H1 (cell line): Measurements from ENCODE around the gene MACROD1. TPM values are rescaled to one million over a fixed set of nuclear protein-coding genes. Genes with fewer than 3 reads are reported as not detected.

ENCODE experiments used
- CTCF ChIA-PET: fragments of 300-600 bp; sonication (Branson Sonifier 250); formaldehyde crosslinking; loops from one replicate; lab custom pipeline; 2021; ENCODE audit not compliant: partially characterized antibody; lab: Charles Lee
- POLR2A ChIA-PET: fragments of 300-600 bp; sonication (Branson Sonifier 250); formaldehyde crosslinking; loops from one replicate; lab custom pipeline; 2021; ENCODE audit warnings: inconsistent platforms; ENCODE audit not compliant: partially characterized antibody; lab: Charles Lee
- DNase-seq, 2 experiments: peaks; one replicate each; pipeline versions ENCODE4 v3.0.0 to v3.0.0-alpha.2; 2010 to 2022; ENCODE audit warnings: low spot score in 2 of 2, low read depth in 1 of 2, mixed read lengths in 1 of 2
- FAIRE-seq: peaks from 2 replicates; lab custom pipeline; 2011; peaks lifted over from hg19 to GRCh38; lab: Jason Lieb, UNC
- H2AFZ ChIP-seq: 2 replicates; pipeline ENCODE4 v1.8.1; 2012; ENCODE audit warnings: low read length, inconsistent platforms
- H2AK5ac ChIP-seq: 2 replicates; pipeline ENCODE4 v1.6.1; 2013; ENCODE audit warnings: low read depth, low read length
- H2BK120ac ChIP-seq: replicated peaks from 2 replicates; pipeline ENCODE3; 2013; ENCODE audit warnings: low read depth, low read length, inconsistent platforms
- H2BK12ac ChIP-seq: 2 replicates; pipeline ENCODE4 v1.6.1; 2013; ENCODE audit warnings: low read depth, low read length
- H2BK15ac ChIP-seq: 2 replicates; pipeline ENCODE4 v1.6.1; 2013; ENCODE audit warnings: low read length
- H2BK20ac ChIP-seq: 2 replicates; pipeline ENCODE4 v1.6.1; 2013; ENCODE audit warnings: low read length
- H2BK5ac ChIP-seq: 2 replicates; pipeline ENCODE4 v1.6.1; 2013; ENCODE audit warnings: low read depth, low read length
- H3K14ac ChIP-seq: 2 replicates; pipeline ENCODE4 v1.6.1; 2013; ENCODE audit warnings: inconsistent platforms; ENCODE audit not compliant: insufficient read length
- H3K18ac ChIP-seq: 2 replicates; pipeline ENCODE4 v1.6.1; 2013; ENCODE audit warnings: low read length; ENCODE audit errors: extremely low read depth
- H3K23ac ChIP-seq: 2 replicates; pipeline ENCODE4 v1.6.1; 2013; ENCODE audit warnings: inconsistent platforms; ENCODE audit not compliant: insufficient read length
- H3K23me2 ChIP-seq: 2 replicates; pipeline ENCODE4 v1.6.1; 2013; ENCODE audit warnings: low read depth, low read length
- H3K27ac ChIP-seq: 2 replicates; pipeline ENCODE4 v1.6.1; 2011; ENCODE audit warnings: low read depth, low read length, inconsistent platforms
- H3K27me3 ChIP-seq, 4 experiments: replicated peaks in 1 of 4; 1 replicate in 1 of 4; 2 replicates in 3 of 4; pipeline versions ENCODE4 v1.6.1 to v1.8.1; 2011 to 2013; ENCODE audit warnings: low read length in 3 of 4, mild to moderate bottlenecking in 3 of 4, inconsistent platforms in 2 of 4, mixed read lengths in 2 of 4, moderate library complexity in 1 of 4; ENCODE audit not compliant: control insufficient read depth in 3 of 4, insufficient read depth in 3 of 4; ENCODE audit errors: extremely low read depth in 1 of 4
- H3K36me3 ChIP-seq, 4 experiments: 2 replicates each; pipeline versions ENCODE4 v1.6.1 to v1.8.1; 2011 to 2013; ENCODE audit warnings: mild to moderate bottlenecking in 4 of 4, low read length in 3 of 4, moderate library complexity in 2 of 4, control low read depth in 1 of 4, inconsistent platforms in 1 of 4; ENCODE audit not compliant: insufficient read depth in 4 of 4, control insufficient read depth in 2 of 4
- H3K4ac ChIP-seq: replicated peaks from 2 replicates; pipeline ENCODE3; 2013; ENCODE audit warnings: low read length, low read depth, mixed read lengths, inconsistent platforms; ENCODE audit not compliant: insufficient read length
- H3K4me1 ChIP-seq, 4 experiments: replicated peaks in 1 of 4; 1 replicate in 1 of 4; 2 replicates in 3 of 4; pipeline versions ENCODE4 v1.6.1 to v1.8.1; 2011 to 2013; ENCODE audit warnings: low read length in 3 of 4, inconsistent platforms in 2 of 4, mixed read lengths in 1 of 4; ENCODE audit not compliant: insufficient read depth in 4 of 4, control insufficient read depth in 3 of 4
- H3K4me2 ChIP-seq, 2 experiments: 2 replicates each; pipeline versions ENCODE4 v1.6.1 to v1.8.1; 2011 to 2013; ENCODE audit warnings: low read depth in 2 of 2, low read length in 2 of 2, control low read depth in 1 of 2, inconsistent platforms in 1 of 2, mild to moderate bottlenecking in 1 of 2; ENCODE audit not compliant: insufficient read depth in 1 of 2
- H3K4me3 ChIP-seq, 4 experiments: fragments of 200-600, 300-600 bp in 1 of 4; sonication (generic), shearing (Covaris generic), sonication (Bioruptor Twin) in 1 of 4; 2 replicates each; pipeline versions ENCODE4 v1.5.1 to v1.8.1; 2011 to 2016; ENCODE audit warnings: low read length in 4 of 4, low read depth in 3 of 4, control low read depth in 2 of 4, inconsistent platforms in 2 of 4, mild to moderate bottlenecking in 2 of 4, mixed read lengths in 1 of 4, moderate library complexity in 1 of 4; ENCODE audit not compliant: insufficient read depth in 2 of 4; ENCODE audit errors: extremely low read depth in 1 of 4
- H3K56ac ChIP-seq: replicated peaks from 2 replicates; pipeline ENCODE3; 2013; ENCODE audit warnings: low read depth, mild to moderate bottlenecking, mixed read lengths, low read length, inconsistent platforms; ENCODE audit not compliant: insufficient read length
- H3K79me1 ChIP-seq: 2 replicates; pipeline ENCODE4 v1.6.1; 2013; ENCODE audit warnings: low read depth, low read length, control low read depth
- H3K79me2 ChIP-seq, 2 experiments: 2 replicates each; pipeline versions ENCODE4 v1.6.1 to v1.8.1; 2012 to 2013; ENCODE audit warnings: low read length in 2 of 2, mild to moderate bottlenecking in 2 of 2, inconsistent platforms in 1 of 2; ENCODE audit not compliant: insufficient read depth in 2 of 2, control insufficient read depth in 1 of 2
- H3K9ac ChIP-seq, 4 experiments: replicated peaks in 1 of 4; 1 replicate in 1 of 4; 2 replicates in 3 of 4; pipeline versions ENCODE4 v1.6.1 to v1.8.1; 2011 to 2013; ENCODE audit warnings: low read depth in 3 of 4, low read length in 3 of 4, control low read depth in 2 of 4, mild to moderate bottlenecking in 2 of 4, moderate library complexity in 2 of 4, inconsistent platforms in 1 of 4; ENCODE audit errors: extremely low read depth in 1 of 4
- H3K9me3 ChIP-seq, 2 experiments: 2 replicates each; pipeline versions ENCODE4 v1.6.1 to v1.8.1; 2012 to 2013; ENCODE audit warnings: mild to moderate bottlenecking in 2 of 2, moderate library complexity in 2 of 2, control low read depth in 1 of 2, inconsistent platforms in 1 of 2, low read depth in 1 of 2, low read length in 1 of 2, mixed read lengths in 1 of 2; ENCODE audit not compliant: insufficient read depth in 2 of 2
- H4K20me1 ChIP-seq, 2 experiments: replicated peaks in 1 of 2; 2 replicates each; pipeline versions ENCODE3 to v1.8.1; 2011 to 2013; ENCODE audit warnings: inconsistent platforms in 2 of 2, low read length in 2 of 2, mild to moderate bottlenecking in 1 of 2; ENCODE audit not compliant: insufficient read depth in 2 of 2, control insufficient read depth in 1 of 2
- H4K5ac ChIP-seq: 2 replicates; pipeline ENCODE4 v1.6.1; 2013; ENCODE audit warnings: low read length, low read depth, mixed read lengths, inconsistent platforms; ENCODE audit not compliant: insufficient read length
- H4K8ac ChIP-seq: 2 replicates; pipeline ENCODE4 v1.8.0; 2013; ENCODE audit warnings: mild to moderate bottlenecking, moderate library complexity, low read length, inconsistent platforms; ENCODE audit not compliant: insufficient read depth; ENCODE audit errors: extremely low read depth
- H4K91ac ChIP-seq: replicated peaks from 2 replicates; pipeline ENCODE3; 2013; ENCODE audit warnings: low read length, mixed read lengths, inconsistent platforms; ENCODE audit not compliant: insufficient read length
- ASH2L ChIP-seq: fragments of 200-600, 300-600 bp; sonication (generic); IDR thresholded peaks from one replicate; pipeline ENCODE4 v1.7.1; 2017; ENCODE audit warnings: low read length
- ATF3 ChIP-seq: IDR thresholded peaks from 2 replicates; pipeline ENCODE4 v1.6.1; 2011; ENCODE audit warnings: low read depth, mild to moderate bottlenecking, low read length; ENCODE audit not compliant: insufficient read depth
- BCL11A ChIP-seq, 2 experiments: IDR thresholded peaks; one replicate each; pipeline ENCODE4 v1.6.1; 2011; ENCODE audit warnings: low read depth in 2 of 2, low read length in 2 of 2, mild to moderate bottlenecking in 2 of 2
- CHD1 ChIP-seq: IDR thresholded peaks from 2 replicates; pipeline ENCODE4 v1.6.1; 2012; ENCODE audit warnings: low read depth, low read length, improper control_type of control experiment
- CHD2 ChIP-seq: IDR thresholded peaks from 2 replicates; pipeline ENCODE4 v1.6.1; 2012; ENCODE audit warnings: low read length, improper control_type of control experiment
- JUN ChIP-seq: IDR thresholded peaks from 2 replicates; pipeline ENCODE4 v1.6.1; 2011; ENCODE audit warnings: low read depth, mild to moderate bottlenecking, improper control_type of control experiment, low read length
- KDM1A ChIP-seq: fragments of 200-600, 300-600 bp; sonication (generic); IDR thresholded peaks from 2 replicates; pipeline ENCODE4 v1.7.1; 2016; ENCODE audit warnings: mild to moderate bottlenecking, low read length, borderline replicate concordance
- NRF1 ChIP-seq: IDR thresholded peaks from 2 replicates; pipeline ENCODE4 v1.6.1; 2011; ENCODE audit warnings: mild to moderate bottlenecking, low read depth, low read length, improper control_type of control experiment
- PHF8 ChIP-seq: fragments of 200-600 bp; sonication (generic); conservative IDR thresholded peaks from 2 replicates; pipeline ENCODE4 v1.7.1; 2012; ENCODE audit warnings: low read depth, mild to moderate bottlenecking, inconsistent platforms, low read length, moderate library complexity
- RAD21 ChIP-seq, 2 experiments: IDR thresholded peaks in 1 of 2; conservative IDR thresholded peaks in 1 of 2; 2 replicates each; pipeline ENCODE4 v1.6.1; 2011; ENCODE audit warnings: low read depth in 2 of 2, low read length in 2 of 2, improper control_type of control experiment in 1 of 2, inconsistent platforms in 1 of 2, mild to moderate bottlenecking in 1 of 2, moderate library complexity in 1 of 2
- TCF12 ChIP-seq: IDR thresholded peaks from 2 replicates; pipeline ENCODE4 v1.6.1; 2011; ENCODE audit warnings: low read depth, mild to moderate bottlenecking, low read length
- USF2 ChIP-seq: IDR thresholded peaks from 2 replicates; pipeline ENCODE4 v1.6.1; 2011; ENCODE audit warnings: low read length, improper control_type of control experiment
- WGBS, 2 experiments: shearing (Covaris generic) in 1 of 2; methylation state at CpG; one replicate each; pipeline versions ENCODE4 v1.1.6 to v1.1.7; 2013 to 2015; ENCODE audit warnings: low lambda C conversion rate in 2 of 2, mixed read lengths in 2 of 2, inconsistent platforms in 1 of 2, low coverage in 1 of 2, missing lambda C conversion rate in 1 of 2; ENCODE audit not compliant: insufficient replicate concordance in 2 of 2, insufficient coverage in 1 of 2, insufficient read length in 1 of 2; ENCODE audit errors: extremely low coverage in 1 of 2, missing lambda C conversion rate in 1 of 2; 5-methylcytosine and 5-hydroxymethylcytosine counted together
- polyA plus RNA-seq, 7 experiments: library from polyadenylated mRNA; depleted of rRNA in 3 of 7; stranded (reverse) in 5 of 7; unstranded in 2 of 7; fragments of >200 nt in 5 of 7; fragments of 200-250 nt in 2 of 7; gene quantifications; 1 replicate in 5 of 7; 2 replicates in 1 of 7; 4 replicates in 1 of 7; pipeline versions ENCODE4 v1.2.1 to v1.2.3, GENCODE V29; 2011 to 2013; ENCODE audit warnings: missing spikeins in 2 of 7, mixed read lengths in 2 of 7
- total RNA-seq: library from RNA; stranded (reverse); fragmentation: NEBNext Ultra II Directional; extraction: Animal tissue kit (Norgen Biotek cat#: 25700); gene quantifications from 2 replicates; pipeline ENCODE4 v1.2.1, GENCODE V29; 2021

Gene MACROD1
- total and polyA plus RNA-seq, 2 of the 8 experiments (the other 6 are each of a cell fraction or from before 2014, with no cell fraction given), result 19.5 to 34.1 TPM

GRCh38 chr11:64125676-64126075, 40.2 kb downstream of the MACROD1 start:
- WGBS, 2 experiments, result 88% methylated on average over 14 of the region's 14 CpGs; no CpG with 5 or more reads in 1 of the 2 experiments
- no peaks in the 10 kb centered on the region for H3K9me3 ChIP-seq
- no peak for DNase-seq
- peak overlapping the region; percentile 50; the same call in 1 of the 2 replicates for H2BK12ac ChIP-seq
- H3K79me1 ChIP-seq, result no peaks in the 10 kb centered on the region
- H3K18ac ChIP-seq, result no peak overlapping the region
- no peak overlapping the region for H4K91ac ChIP-seq
- H3K4me3 ChIP-seq, result no peak overlapping the region
- peaks cover 0 to 34% (median 24%) of the 10 kb centered on the region in 4 experiments; a peak in 6 of 7 replicates for H3K4me1 ChIP-seq
- H3K23ac ChIP-seq, result no peak overlapping the region
- 0 out of 2 replicates have a peak overlapping the region, but pooled peaks have one; percentile 44 for H2BK5ac ChIP-seq
- FAIRE-seq, result no peak
- no peaks in the 10 kb centered on the region for H3K23me2 ChIP-seq
- no peak overlapping the region for H2AK5ac ChIP-seq
- no peak overlapping the region for H3K27ac ChIP-seq
- H4K8ac ChIP-seq, result peak overlapping the region; percentile 71; the same call in 1 of the 2 replicates
- POLR2A ChIA-PET, result no interaction called here
- H2BK120ac ChIP-seq, result no peak overlapping the region
- H3K27me3 ChIP-seq, result peaks cover 0 to 2% (median 0%) of the 10 kb centered on the region in 4 experiments; a peak in 3 of 7 replicates
- no peaks in the 10 kb centered on the region for H4K20me1 ChIP-seq
- no peak overlapping the region for H2AFZ ChIP-seq
- no peak overlapping the region for H3K56ac ChIP-seq
- H3K36me3 ChIP-seq, result no peaks in the 10 kb centered on the region
- H3K79me2 ChIP-seq, result no peaks in the 10 kb centered on the region
- no peak overlapping the region for H3K9ac ChIP-seq
- H2BK15ac ChIP-seq, result peak overlapping the region; percentile 72; the same call in 1 of the 2 replicates
- no peak overlapping the region for H3K4ac ChIP-seq
- CTCF ChIA-PET, result interaction anchor here (0.7 to 2.4 kb wide), 5 partner anchors 23 to 69 kb away, joined by 3 to 16 read pairs (median 3); no protein-coding TSS in a partner anchor
- H4K5ac ChIP-seq, result no peak overlapping the region
- H3K14ac ChIP-seq, result no peak overlapping the region
- H3K4me2 ChIP-seq, result no peak overlapping the region
- H2BK20ac ChIP-seq, result no peak overlapping the region
- no peak for TF ChIP-seq BCL11A (IDR thresholded peaks at IDR 0.05; ENCODE audit: low read depth in 2 of 2, low read length in 2 of 2)
- no peak for TF ChIP-seq RAD21 (IDR thresholded peaks at IDR 0.05 in 1 of 2, conservative IDR thresholded peaks at IDR 0.05 in 1 of 2; ENCODE audit: low read depth in 2 of 2, low read length in 2 of 2)
- TF ChIP-seq USF2, result no peak
- TF ChIP-seq CHD1, result no peak
- TF ChIP-seq KDM1A, result no peak
- no peak for TF ChIP-seq TCF12
- no peak for TF ChIP-seq NRF1
- no peak for TF ChIP-seq ATF3
- TF ChIP-seq ASH2L, result no peak
- TF ChIP-seq PHF8, result no peak
- no peak for TF ChIP-seq JUN
- TF ChIP-seq CHD2, result no peak
